WTC11 (cell line): ENCODE measurements around the gene CACNA1C. TPM values are rescaled to one million over a fixed set of nuclear protein-coding genes. Genes with fewer than 3 reads are reported as not detected.

Source experiments
- ATAC-seq: fragments of 200-7000 bp; cut with Tn5 transposase; 2 replicates; pipeline ENCODE4 v1.10.0; 2021; ENCODE audit warnings: mild to moderate bottlenecking, moderate library complexity
- CTCF ChIA-PET: fragments of 300-600 bp; sonication (Branson Sonifier 250); formaldehyde crosslinking; loops from one replicate; lab custom pipeline; 2021; ENCODE audit warnings: antibody characterized with exemption; lab: Charles Lee
- POLR2A ChIA-PET: fragments of 350-600 bp; sonication (Branson Sonifier 250); formaldehyde crosslinking; loops from one replicate; lab custom pipeline; 2021; ENCODE audit warnings: antibody characterized with exemption; lab: Charles Lee
- DNase-seq: peaks from one replicate; pipeline ENCODE4 v3.0.0; 2021; ENCODE audit warnings: low spot score
- H3K27ac Mint-ChIP-seq: 2 replicates; pipeline ENCODE4 v1.8.0; 2021; ENCODE audit warnings: mixed read lengths
- H3K27me3 Mint-ChIP-seq: 2 replicates; pipeline ENCODE4 v1.8.0; 2021; ENCODE audit warnings: low read depth, mild to moderate bottlenecking, moderate library complexity, mixed read lengths
- H3K36me3 Mint-ChIP-seq: 2 replicates; pipeline ENCODE4 v1.8.0; 2021; ENCODE audit warnings: mixed read lengths
- H3K4me1 Mint-ChIP-seq: 2 replicates; pipeline ENCODE4 v1.8.0; 2022; ENCODE audit warnings: mixed read lengths
- H3K4me3 Mint-ChIP-seq: 2 replicates; pipeline ENCODE4 v1.8.0; 2021; ENCODE audit warnings: mild to moderate bottlenecking, moderate library complexity, mixed read lengths
- H3K9me3 Mint-ChIP-seq: 2 replicates; pipeline ENCODE4 v1.8.0; 2021; ENCODE audit warnings: mixed read lengths
- ATF2 ChIP-seq: sonication (generic); formaldehyde crosslinking; IDR thresholded peaks from 2 replicates; pipeline ENCODE4 v1.8.1; 2022; ENCODE audit warnings: low read depth, missing genetic modification reagents, borderline replicate concordance
- CBFB ChIP-seq: sonication (generic); formaldehyde crosslinking; IDR thresholded peaks from 2 replicates; pipeline ENCODE4 v1.8.1; 2022; ENCODE audit warnings: mild to moderate bottlenecking, low read depth, missing genetic modification reagents
- CTCF ChIP-seq: fragments of 200-600 bp; IDR thresholded peaks from 2 replicates; pipeline ENCODE4 v1.8.0; 2022; ENCODE audit warnings: antibody characterized with exemption
- GTF2I ChIP-seq: fragments of 250-450 bp; sonication (Bioruptor Pico); conservative IDR thresholded peaks from 2 replicates; pipeline ENCODE4 v1.4.0; 2021; ENCODE audit warnings: mild to moderate bottlenecking
- HMGXB4 ChIP-seq: sonication (generic); formaldehyde crosslinking; IDR thresholded peaks from 2 replicates; pipeline ENCODE4 v1.8.1; 2023; ENCODE audit warnings: mild to moderate bottlenecking, moderate library complexity, missing genetic modification reagents
- NFATC4 ChIP-seq: fragments of 250-450 bp; sonication (Bioruptor Pico); IDR thresholded peaks from 2 replicates; pipeline ENCODE4 v1.9.0; 2021; ENCODE audit warnings: mild to moderate bottlenecking
- NR1H2 ChIP-seq: sonication (generic); formaldehyde crosslinking; IDR thresholded peaks from 2 replicates; pipeline ENCODE4 v1.9.0; 2021; ENCODE audit warnings: mild to moderate bottlenecking, moderate library complexity, missing genetic modification reagents
- NR2C2 ChIP-seq: sonication (generic); formaldehyde crosslinking; IDR thresholded peaks from 2 replicates; pipeline ENCODE4 v1.8.0; 2022; ENCODE audit warnings: mild to moderate bottlenecking, missing genetic modification reagents
- PREB ChIP-seq: sonication (generic); formaldehyde crosslinking; IDR thresholded peaks from 2 replicates; pipeline ENCODE4 v1.8.1; 2022; ENCODE audit warnings: mild to moderate bottlenecking, missing genetic modification reagents, moderate library complexity, borderline replicate concordance
- TCF7 ChIP-seq: sonication (generic); formaldehyde crosslinking; IDR thresholded peaks from 2 replicates; pipeline ENCODE4 v1.8.0; 2022; ENCODE audit warnings: mild to moderate bottlenecking, low read depth, missing genetic modification reagents, moderate library complexity
- TEAD4 ChIP-seq: sonication (generic); formaldehyde crosslinking; IDR thresholded peaks from 2 replicates; pipeline ENCODE4 v1.8.0; 2022; ENCODE audit warnings: mild to moderate bottlenecking, missing genetic modification reagents
- ZNF121 ChIP-seq: sonication (generic); formaldehyde crosslinking; IDR thresholded peaks from 2 replicates; pipeline ENCODE4 v1.8.0; 2023; ENCODE audit warnings: missing genetic modification reagents
- ZNF138 ChIP-seq: sonication (generic); formaldehyde crosslinking; conservative IDR thresholded peaks from 2 replicates; pipeline ENCODE4 v1.8.1; 2022; ENCODE audit warnings: mild to moderate bottlenecking, moderate library complexity, missing genetic modification reagents
- total RNA-seq: library from RNA; stranded (reverse); gene quantifications from 3 replicates; pipeline ENCODE4 v1.2.3, GENCODE V29; 2021
- TF ChIP-seq, protein P1 (sequence below): sonication (generic); formaldehyde crosslinking; IDR thresholded peaks from 2 replicates; pipeline ENCODE4 v1.8.1; 2022; ENCODE audit warnings: missing genetic modification reagents, borderline replicate concordance
- TF ChIP-seq, protein P2 (sequence below): fragments of 250-450 bp; sonication (Bioruptor Pico); IDR thresholded peaks from 2 replicates; pipeline ENCODE4 v1.8.0; 2021; ENCODE audit warnings: mild to moderate bottlenecking
- TF ChIP-seq, protein P3 (sequence below): fragments of 250-450 bp; sonication (Bioruptor Pico); IDR thresholded peaks from 2 replicates; pipeline ENCODE4 v1.9.0; 2021; ENCODE audit warnings: moderate library complexity, mild to moderate bottlenecking, inconsistent platforms, borderline replicate concordance
- TF ChIP-seq, protein P4 (sequence below): fragments of 250-450 bp; sonication (Bioruptor Pico); IDR thresholded peaks from 2 replicates; pipeline ENCODE4 v1.9.0; 2021; ENCODE audit warnings: mild to moderate bottlenecking

Gene CACNA1C
- total RNA-seq, 1 experiment from 2014 or later = 1.7 TPM

DNA sequence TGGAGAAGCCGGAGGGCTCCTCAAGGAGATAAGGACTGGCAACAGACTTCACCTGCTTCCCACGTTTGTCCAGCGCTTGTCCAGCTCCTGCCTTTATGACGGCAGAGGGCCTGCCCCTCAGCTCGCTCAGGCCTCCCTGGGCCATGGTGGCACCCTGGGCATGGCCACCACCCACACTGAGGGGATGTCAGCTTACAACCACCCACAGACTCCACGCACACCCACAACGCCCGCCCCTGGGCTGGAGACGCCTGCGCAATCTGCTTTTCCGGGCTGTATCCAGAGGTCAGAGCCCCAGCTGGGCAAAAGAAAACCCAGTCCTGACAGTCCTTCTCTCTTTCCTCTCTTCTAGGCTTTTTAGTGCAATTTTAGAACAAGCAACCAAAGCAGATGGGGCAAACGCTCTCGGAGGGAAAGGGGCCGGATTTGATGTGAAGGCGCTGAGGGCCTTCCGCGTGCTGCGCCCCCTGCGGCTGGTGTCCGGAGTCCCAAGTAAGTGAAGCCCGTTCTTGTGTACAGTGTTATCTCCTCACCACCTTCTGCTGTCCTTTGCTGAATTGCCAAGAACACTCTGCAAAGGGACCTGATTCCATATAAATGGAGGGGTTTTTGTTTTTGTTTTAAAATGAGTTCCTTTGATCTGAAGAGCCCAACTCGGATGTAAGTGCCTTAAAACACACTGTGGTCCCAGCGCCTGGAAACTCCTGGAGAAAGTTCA is 404.6 kb downstream of the CACNA1C start:
- POLR2A ChIA-PET = no interaction called here
- no peaks in the 10 kb centered on the region for H3K27me3 Mint-ChIP-seq
- ATAC-seq = no peak
- H3K4me3 Mint-ChIP-seq = no peak overlapping the region
- H3K4me1 Mint-ChIP-seq = peaks cover 8% of the 10 kb centered on the region
- TF ChIP-seq ATF2 (CRISPR knock-in tag) (no peak), NFATC4 (no peak), TEAD4 (no peak)
- TF ChIP-seq, protein P1, sequence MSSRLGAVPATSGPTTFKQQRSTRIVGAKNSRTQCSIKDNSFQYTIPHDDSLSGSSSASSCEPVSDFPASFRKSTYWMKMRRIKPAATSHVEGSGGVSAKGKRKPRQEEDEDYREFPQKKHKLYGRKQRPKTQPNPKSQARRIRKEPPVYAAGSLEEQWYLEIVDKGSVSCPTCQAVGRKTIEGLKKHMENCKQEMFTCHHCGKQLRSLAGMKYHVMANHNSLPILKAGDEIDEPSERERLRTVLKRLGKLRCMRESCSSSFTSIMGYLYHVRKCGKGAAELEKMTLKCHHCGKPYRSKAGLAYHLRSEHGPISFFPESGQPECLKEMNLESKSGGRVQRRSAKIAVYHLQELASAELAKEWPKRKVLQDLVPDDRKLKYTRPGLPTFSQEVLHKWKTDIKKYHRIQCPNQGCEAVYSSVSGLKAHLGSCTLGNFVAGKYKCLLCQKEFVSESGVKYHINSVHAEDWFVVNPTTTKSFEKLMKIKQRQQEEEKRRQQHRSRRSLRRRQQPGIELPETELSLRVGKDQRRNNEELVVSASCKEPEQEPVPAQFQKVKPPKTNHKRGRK = no peak
- TF ChIP-seq, all 79 proteins: peak for 0
- DNase-seq = no peak
- Mint-ChIP-seq H3K27ac (no peak overlapping the region), H3K9me3 (no peaks in the 10 kb centered on the region), H3K36me3 (no peaks in the 10 kb centered on the region)
- CTCF ChIA-PET = no interaction called here

- no peak overlapping the region for H3K27ac Mint-ChIP-seq
- no peaks in the 10 kb centered on the region for H3K9me3 Mint-ChIP-seq
- no peaks in the 10 kb centered on the region for H3K36me3 Mint-ChIP-seq
- H3K27me3 Mint-ChIP-seq = no peaks in the 10 kb centered on the region
- CTCF ChIA-PET = interaction anchor here (0.6 kb wide), 1 partner anchor 174 kb away, joined by 3 read pairs; no protein-coding TSS in a partner anchor
- peaks cover 4% of the 10 kb centered on the region for H3K4me1 Mint-ChIP-seq
- POLR2A ChIA-PET = no interaction called here
- H3K4me3 Mint-ChIP-seq = no peak overlapping the region
- ATAC-seq (no peak), DNase-seq (no peak)
- TF ChIP-seq ZNF138 (CRISPR knock-in tag) (no peak), HMGXB4 (CRISPR knock-in tag) (no peak), NR2C2 (CRISPR knock-in tag) (no peak), GTF2I (CRISPR knock-in tag) (no peak), ATF2 (CRISPR knock-in tag) (no peak), TCF7 (CRISPR knock-in tag) (no peak), ZNF121 (CRISPR knock-in tag) (no peak), CBFB (CRISPR knock-in tag) (no peak), PREB (CRISPR knock-in tag) (no peak), NR1H2 (no peak), CTCF (no peak)
- TF ChIP-seq, protein P2, sequence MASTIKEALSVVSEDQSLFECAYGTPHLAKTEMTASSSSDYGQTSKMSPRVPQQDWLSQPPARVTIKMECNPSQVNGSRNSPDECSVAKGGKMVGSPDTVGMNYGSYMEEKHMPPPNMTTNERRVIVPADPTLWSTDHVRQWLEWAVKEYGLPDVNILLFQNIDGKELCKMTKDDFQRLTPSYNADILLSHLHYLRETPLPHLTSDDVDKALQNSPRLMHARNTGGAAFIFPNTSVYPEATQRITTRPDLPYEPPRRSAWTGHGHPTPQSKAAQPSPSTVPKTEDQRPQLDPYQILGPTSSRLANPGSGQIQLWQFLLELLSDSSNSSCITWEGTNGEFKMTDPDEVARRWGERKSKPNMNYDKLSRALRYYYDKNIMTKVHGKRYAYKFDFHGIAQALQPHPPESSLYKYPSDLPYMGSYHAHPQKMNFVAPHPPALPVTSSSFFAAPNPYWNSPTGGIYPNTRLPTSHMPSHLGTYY (CRISPR knock-in tag) = no peak
- TF ChIP-seq, protein P3, sequence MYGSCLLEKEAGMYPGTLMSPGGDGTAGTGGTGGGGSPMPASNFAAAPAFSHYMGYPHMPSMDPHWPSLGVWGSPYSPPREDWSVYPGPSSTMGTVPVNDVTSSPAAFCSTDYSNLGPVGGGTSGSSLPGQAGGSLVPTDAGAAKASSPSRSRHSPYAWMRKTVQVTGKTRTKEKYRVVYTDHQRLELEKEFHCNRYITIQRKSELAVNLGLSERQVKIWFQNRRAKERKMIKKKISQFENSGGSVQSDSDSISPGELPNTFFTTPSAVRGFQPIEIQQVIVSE = no peak
- TF ChIP-seq, protein P4, sequence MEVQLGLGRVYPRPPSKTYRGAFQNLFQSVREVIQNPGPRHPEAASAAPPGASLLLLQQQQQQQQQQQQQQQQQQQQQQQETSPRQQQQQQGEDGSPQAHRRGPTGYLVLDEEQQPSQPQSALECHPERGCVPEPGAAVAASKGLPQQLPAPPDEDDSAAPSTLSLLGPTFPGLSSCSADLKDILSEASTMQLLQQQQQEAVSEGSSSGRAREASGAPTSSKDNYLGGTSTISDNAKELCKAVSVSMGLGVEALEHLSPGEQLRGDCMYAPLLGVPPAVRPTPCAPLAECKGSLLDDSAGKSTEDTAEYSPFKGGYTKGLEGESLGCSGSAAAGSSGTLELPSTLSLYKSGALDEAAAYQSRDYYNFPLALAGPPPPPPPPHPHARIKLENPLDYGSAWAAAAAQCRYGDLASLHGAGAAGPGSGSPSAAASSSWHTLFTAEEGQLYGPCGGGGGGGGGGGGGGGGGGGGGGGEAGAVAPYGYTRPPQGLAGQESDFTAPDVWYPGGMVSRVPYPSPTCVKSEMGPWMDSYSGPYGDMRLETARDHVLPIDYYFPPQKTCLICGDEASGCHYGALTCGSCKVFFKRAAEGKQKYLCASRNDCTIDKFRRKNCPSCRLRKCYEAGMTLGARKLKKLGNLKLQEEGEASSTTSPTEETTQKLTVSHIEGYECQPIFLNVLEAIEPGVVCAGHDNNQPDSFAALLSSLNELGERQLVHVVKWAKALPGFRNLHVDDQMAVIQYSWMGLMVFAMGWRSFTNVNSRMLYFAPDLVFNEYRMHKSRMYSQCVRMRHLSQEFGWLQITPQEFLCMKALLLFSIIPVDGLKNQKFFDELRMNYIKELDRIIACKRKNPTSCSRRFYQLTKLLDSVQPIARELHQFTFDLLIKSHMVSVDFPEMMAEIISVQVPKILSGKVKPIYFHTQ = no peak
Measured at GRCh38 chr12:2457933-2458414, 405.2 kb downstream of the CACNA1C start.
